CD14-positive monocyte (primary cell): Measurements from ENCODE around the gene LTBP4. TPM values are rescaled to one million over a fixed set of nuclear protein-coding genes. Genes with fewer than 3 reads are reported as not detected.

Experiments used
- DNase-seq, 3 donors: peaks; one replicate each; pipeline ENCODE4 v3.0.0-alpha.2; 2011 to 2022
- H2AFZ ChIP-seq: 2 replicates; pipeline ENCODE4 v1.6.0; 2012; ENCODE audit warnings: mild to moderate bottlenecking, low read depth, low read length, inconsistent platforms; ENCODE audit not compliant: insufficient read depth, poor library complexity, severe bottlenecking
- H3K27ac ChIP-seq, 2 donors: 1 replicate in 1 of 2; 2 replicates in 1 of 2; pipeline ENCODE4 v1.5.1; 2012 to 2013; ENCODE audit warnings: low read length in 2 of 2, control low read depth in 1 of 2, inconsistent platforms in 1 of 2, low read depth in 1 of 2, mild to moderate bottlenecking in 1 of 2
- H3K27me3 ChIP-seq, 2 donors: one replicate each; pipeline versions ENCODE4 v1.6.0 to v1.6.1; 2011 to 2013; ENCODE audit warnings: low read length in 2 of 2; ENCODE audit not compliant: control insufficient read depth in 2 of 2, insufficient read depth in 2 of 2
- H3K36me3 ChIP-seq, 2 donors: replicated peaks in 1 of 2; 1 replicate in 1 of 2; 2 replicates in 1 of 2; pipeline versions ENCODE4 v1.5.1 to v1.6.1; 2012 to 2013; ENCODE audit warnings: low read length in 2 of 2, control low read depth in 1 of 2, inconsistent platforms in 1 of 2, mild to moderate bottlenecking in 1 of 2; ENCODE audit not compliant: insufficient read depth in 2 of 2, control insufficient read depth in 1 of 2
- H3K4me1 ChIP-seq, 2 donors: 1 replicate in 1 of 2; 2 replicates in 1 of 2; pipeline versions ENCODE4 v1.5.1 to v1.6.1; 2012 to 2013; ENCODE audit warnings: low read length in 2 of 2, control low read depth in 1 of 2, inconsistent platforms in 1 of 2, mild to moderate bottlenecking in 1 of 2, moderate library complexity in 1 of 2; ENCODE audit not compliant: insufficient read depth in 2 of 2, control insufficient read depth in 1 of 2
- H3K4me2 ChIP-seq: replicated peaks from 2 replicates; pipeline ENCODE3; 2012; ENCODE audit warnings: low read length, moderate library complexity, mild to moderate bottlenecking; ENCODE audit not compliant: poor library complexity, severe bottlenecking; ENCODE audit errors: extremely low read depth
- H3K4me3 ChIP-seq, 3 experiments: fragments of 200-600 bp in 1 of 3; sonication (generic) in 1 of 3; replicated peaks in 1 of 3; 1 replicate in 2 of 3; 2 replicates in 1 of 3; pipeline ENCODE4 v1.5.1; 2011 to 2013; ENCODE audit warnings: low read length in 3 of 3, mild to moderate bottlenecking in 3 of 3, control low read depth in 2 of 3, low read depth in 2 of 3, inconsistent platforms in 1 of 3, moderate library complexity in 1 of 3
- H3K79me2 ChIP-seq: 2 replicates; pipeline ENCODE4 v1.6.0; 2012; ENCODE audit warnings: mild to moderate bottlenecking, control low read depth, inconsistent platforms, low read length, moderate library complexity; ENCODE audit not compliant: insufficient read depth
- H3K9ac ChIP-seq: 2 replicates; pipeline ENCODE4 v1.6.0; 2017; ENCODE audit warnings: low read length, mild to moderate bottlenecking; ENCODE audit not compliant: insufficient read depth, poor library complexity, severe bottlenecking
- H3K9me3 ChIP-seq, 2 donors: replicated peaks in 1 of 2; 1 replicate in 1 of 2; 2 replicates in 1 of 2; pipeline versions ENCODE4 v1.5.1 to v1.6.1; 2012 to 2013; ENCODE audit warnings: low read length in 2 of 2, control low read depth in 1 of 2; ENCODE audit not compliant: control insufficient read depth in 1 of 2, insufficient read depth in 1 of 2
- H4K20me1 ChIP-seq: 2 replicates; pipeline ENCODE4 v1.6.0; 2012; ENCODE audit warnings: mild to moderate bottlenecking, low read length, control low read depth, moderate library complexity; ENCODE audit not compliant: insufficient read depth
- H3K27ac Mint-ChIP-seq, 7 donors: one replicate each; pipeline ENCODE4 v1.8.0; 2020; ENCODE audit warnings: mild to moderate bottlenecking in 7 of 7, mixed read lengths in 7 of 7, moderate library complexity in 6 of 7, inconsistent platforms in 2 of 7
- H3K27me3 Mint-ChIP-seq, 3 donors: one replicate each; pipeline ENCODE4 v1.8.0; 2021 to 2022; ENCODE audit warnings: low read depth in 3 of 3, mild to moderate bottlenecking in 3 of 3, mixed read lengths in 3 of 3, moderate library complexity in 3 of 3, inconsistent platforms in 1 of 3
- H3K36me3 Mint-ChIP-seq, 2 donors: one replicate each; pipeline ENCODE4 v1.8.0; 2020; ENCODE audit warnings: mixed read lengths in 2 of 2, inconsistent platforms in 1 of 2, mild to moderate bottlenecking in 1 of 2
- H3K4me1 Mint-ChIP-seq: one replicate; pipeline ENCODE4 v1.8.0; 2020; ENCODE audit warnings: mild to moderate bottlenecking, mixed read lengths
- H3K4me3 Mint-ChIP-seq, 2 donors: one replicate each; pipeline ENCODE4 v1.8.0; 2020; ENCODE audit warnings: mild to moderate bottlenecking in 2 of 2, mixed read lengths in 2 of 2, moderate library complexity in 1 of 2
- H3K9me3 Mint-ChIP-seq, 7 donors: one replicate each; pipeline ENCODE4 v1.8.0; 2020 to 2022; ENCODE audit warnings: mixed read lengths in 7 of 7, mild to moderate bottlenecking in 6 of 7, moderate library complexity in 6 of 7, inconsistent platforms in 2 of 7
- CTCF ChIP-seq: fragments of 200-600 bp; IDR thresholded peaks from one replicate; pipeline ENCODE4 v1.8.0; 2022; ENCODE audit warnings: antibody characterized with exemption, mild to moderate bottlenecking
- WGBS: methylation state at CpG from one replicate; pipeline ENCODE4 v1.1.5; 2013; ENCODE audit warnings: missing lambda C conversion rate; ENCODE audit not compliant: insufficient coverage; 5-methylcytosine and 5-hydroxymethylcytosine counted together
- intact Hi-C, 2 donors: fragments of 100-400 bp; cut with micrococcal nuclease; formaldehyde crosslinking; loops; one replicate each; pipeline versions ENCODE4 v1.15.0 to v1.15.1; 2023
- polyA minus RNA-seq: library from RNA; depleted of rRNA, polyadenylated mRNA; stranded (reverse); fragments of >200 nt; gene quantifications from 2 replicates; pipeline ENCODE4 v1.2.3, GENCODE V29; 2012
- polyA plus RNA-seq, 3 donors: library from polyadenylated mRNA; depleted of rRNA in 1 of 3; unstranded in 2 of 3; stranded (reverse) in 1 of 3; fragments of 300-500 nt in 2 of 3; fragments of >200 nt in 1 of 3; fragmentation: Illumina TruSeq in 2 of 3; gene quantifications; 1 replicate in 2 of 3; 2 replicates in 1 of 3; pipeline ENCODE4 v1.2.3, GENCODE V29; 2012 to 2021
- total RNA-seq, 12 experiments: library from RNA in 1 of 12; stranded (reverse) in 1 of 12; fragments of 120-200 nt in 1 of 12; gene quantifications; one replicate each; pipeline ENCODE4 v1.2.4 and lab custom pipeline; 2013 to 2026; ENCODE audit warnings: mixed read lengths in 6 of 12, inconsistent platforms in 1 of 12

Gene LTBP4
- 3.8 TPM for total RNA-seq (2013)
- polyA plus RNA-seq (10 to 100 TPM in 1 of 3 donors, 1 to 10 TPM in 2; 3.8 to 38.7 (median 8.0) TPM), polyA minus RNA-seq (11.8 and 12.9 TPM in 2 replicates), total RNA-seq (lab: John Stamatoyannopoulos, UW) (1.9 to 12.1 (median 5.3) reads per million in 11 experiments)

GRCh38 chr19:40601134-40601974 is at the start of gene LTBP4:
TSS of gene LTBP4 (plus strand) at chr19:40601369. CDS start at chr19:40601388, 19 bp downstream.
- H3K9ac ChIP-seq: no peak within 1 kb of the TSS
- peaks cover 8% of the 10 kb centered on the region for H4K20me1 ChIP-seq
- no peak within 1 kb of the TSS for H3K4me3 ChIP-seq
- Mint-ChIP-seq H3K4me3 (peak within 1 kb of the TSS in 1 of 2 donors; percentile 77), H3K27me3 (peaks cover 76 to 98% (median 91%) of the 10 kb centered on the region in 3 donors), H3K27ac (peak within 1 kb of the TSS in 2 of 7 donors; percentile 36 to 77), H3K9me3 (peaks cover 3 to 39% (median 19%) of the 10 kb centered on the region in 7 donors), H3K4me1 (peaks cover 67% of the 10 kb centered on the region), H3K36me3 (peaks cover 14 to 21% of the 10 kb centered on the region in 2 donors)
- no peak for TF ChIP-seq CTCF
- peak within 1 kb of the TSS; percentile 35 for H3K4me2 ChIP-seq
- intact Hi-C loops: loop anchor here (5.0 to 10.0 kb wide), 3 partner anchors 34 to 297 kb away; no protein-coding TSS in a partner anchor
- no peak within 1 kb of the TSS for H2AFZ ChIP-seq
- H3K36me3 ChIP-seq: no peaks in the 10 kb centered on the region
- peaks cover 61 to 87% of the 10 kb centered on the region in 2 donors for H3K4me1 ChIP-seq
- WGBS: 0% methylated on average over 68 of the region's 82 CpGs
- H3K27ac ChIP-seq: no peak within 1 kb of the TSS
- no peaks in the 10 kb centered on the region for H3K79me2 ChIP-seq
- DNase-seq: no peak
- H3K27me3 ChIP-seq: peaks cover 54 to 91% of the 10 kb centered on the region in 2 donors
- H3K9me3 ChIP-seq: peaks cover 0 to 21% of the 10 kb centered on the region in 2 donors

GRCh38 chr19:40552848-40553247 is 48.3 kb upstream of the LTBP4 start:
- Histone ChIP-seq H3K27ac (no peak overlapping the region), H4K20me1 (no peaks in the 10 kb centered on the region), H3K4me1 (no peaks in the 10 kb centered on the region), H3K36me3 (no peaks in the 10 kb centered on the region), H3K79me2 (no peaks in the 10 kb centered on the region), H3K9ac (no peak overlapping the region), H3K4me3 (no peak overlapping the region), H3K27me3 (peaks cover 22 to 59% of the 10 kb centered on the region in 2 donors), H3K4me2 (no peak overlapping the region), H3K9me3 (no peaks in the 10 kb centered on the region), H2AFZ (no peak overlapping the region)
- DNase-seq: no peak
- Mint-ChIP-seq H3K36me3 (peaks cover 0 to 1% of the 10 kb centered on the region in 2 donors), H3K27me3 (peaks cover 58 to 78% (median 72%) of the 10 kb centered on the region in 3 donors), H3K4me3 (peak overlapping the region in 1 of 2 donors; percentile 77), H3K9me3 (peaks cover 0 to 10% (median 4%) of the 10 kb centered on the region in 7 donors), H3K27ac (no peak overlapping the region), H3K4me1 (peaks cover 6% of the 10 kb centered on the region)
- intact Hi-C loops: no loop called here
- TF ChIP-seq CTCF: no peak
- WGBS: 88% methylated on average over 2 of the region's 3 CpGs
